ENCODE data around the gene GRB2. TPM values are rescaled to one million over a fixed set of nuclear protein-coding genes. Genes with fewer than 3 reads are reported as not detected.

The GRB2 gene
- total and polyA plus RNA-seq, 12 donors: 36.0 to 374 (median 114) TPM

DNA sequence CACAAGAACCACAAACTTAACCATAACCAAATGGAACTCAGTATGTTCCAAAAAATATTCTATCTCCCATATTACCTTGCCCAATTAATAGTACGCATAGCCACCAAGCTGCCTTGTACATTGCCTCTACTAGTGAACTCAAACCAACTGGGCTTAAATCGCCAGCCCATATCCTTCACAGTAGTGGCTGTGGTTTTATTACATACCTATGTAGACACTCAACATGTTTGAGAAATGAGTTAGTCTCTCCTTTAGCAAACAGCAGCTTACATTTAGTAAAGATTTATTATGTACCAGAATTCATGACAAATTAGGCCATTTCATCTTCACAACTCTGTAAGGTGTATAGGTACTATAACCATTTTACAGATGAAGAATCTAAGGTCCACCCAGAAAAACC is 41.4 kb downstream of the GRB2 start:
- Histone ChIP-seq H3K36me3 (replicated peaks in 1 of 2) (no peaks in the 10 kb centered on the region), H3K4me3 (no peak overlapping the region), H3K27me3 (no peaks in the 10 kb centered on the region), H3K27ac (no peak overlapping the region), H3K9me3 (replicated peaks in 1 of 3) (no peaks in the 10 kb centered on the region), H3K4me1 (replicated peaks in 1 of 2) (peaks cover 53 to 86% of the 10 kb centered on the region in 2 donors)
- no peak for TF ChIP-seq POLR2A (IDR thresholded peaks at IDR 0.05)
- TF ChIP-seq, protein P1, sequence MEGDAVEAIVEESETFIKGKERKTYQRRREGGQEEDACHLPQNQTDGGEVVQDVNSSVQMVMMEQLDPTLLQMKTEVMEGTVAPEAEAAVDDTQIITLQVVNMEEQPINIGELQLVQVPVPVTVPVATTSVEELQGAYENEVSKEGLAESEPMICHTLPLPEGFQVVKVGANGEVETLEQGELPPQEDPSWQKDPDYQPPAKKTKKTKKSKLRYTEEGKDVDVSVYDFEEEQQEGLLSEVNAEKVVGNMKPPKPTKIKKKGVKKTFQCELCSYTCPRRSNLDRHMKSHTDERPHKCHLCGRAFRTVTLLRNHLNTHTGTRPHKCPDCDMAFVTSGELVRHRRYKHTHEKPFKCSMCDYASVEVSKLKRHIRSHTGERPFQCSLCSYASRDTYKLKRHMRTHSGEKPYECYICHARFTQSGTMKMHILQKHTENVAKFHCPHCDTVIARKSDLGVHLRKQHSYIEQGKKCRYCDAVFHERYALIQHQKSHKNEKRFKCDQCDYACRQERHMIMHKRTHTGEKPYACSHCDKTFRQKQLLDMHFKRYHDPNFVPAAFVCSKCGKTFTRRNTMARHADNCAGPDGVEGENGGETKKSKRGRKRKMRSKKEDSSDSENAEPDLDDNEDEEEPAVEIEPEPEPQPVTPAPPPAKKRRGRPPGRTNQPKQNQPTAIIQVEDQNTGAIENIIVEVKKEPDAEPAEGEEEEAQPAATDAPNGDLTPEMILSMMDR (IDR thresholded peaks at IDR 0.05): no peak
- DNase-seq: no peak
- intact Hi-C loops (cut with DNase I): no loop called here
- WGBS, 4 donors: 93 to 97% (median 95%) methylated on average over 2 of the region's 2 CpGs

GRCh38 chr17:75361996-75362395 is 43.5 kb downstream of the GRB2 start:
- intact Hi-C loops (cut with DNase I): no loop called here

DNA sequence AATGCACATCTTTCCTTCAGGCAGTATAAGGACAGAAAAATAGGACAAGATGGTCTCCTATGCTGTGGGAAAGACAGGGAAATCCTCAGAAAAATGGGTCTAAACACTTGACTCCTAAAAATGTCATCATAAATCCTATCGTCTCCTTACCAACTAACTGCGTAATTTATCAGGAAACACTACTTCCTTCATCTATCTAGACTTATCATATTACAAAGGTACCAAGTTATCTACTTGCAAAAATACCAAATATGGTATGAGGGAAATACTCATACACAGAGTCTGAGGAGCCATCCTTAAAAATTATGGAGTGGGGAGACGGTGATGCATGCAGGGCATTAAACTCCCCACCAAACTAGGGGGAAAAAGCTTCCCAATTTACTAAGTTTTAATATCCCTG is 44.1 kb downstream of the GRB2 start:
- H3K4me3 ChIP-seq: no peak overlapping the region
- TF ChIP-seq POLR2A (IDR thresholded peaks at IDR 0.05): no peak
- TF ChIP-seq, protein P1 (IDR thresholded peaks at IDR 0.05): no peak
- no peaks in the 10 kb centered on the region for H3K9me3 ChIP-seq (replicated peaks in 1 of 3)
- no peaks in the 10 kb centered on the region for H3K27me3 ChIP-seq
- H3K27ac ChIP-seq: no peak overlapping the region
- peaks cover 48 to 67% of the 10 kb centered on the region in 2 donors for H3K4me1 ChIP-seq (replicated peaks in 1 of 2)
- intact Hi-C loops (cut with DNase I): no loop called here
- DNase-seq: no peak
- H3K36me3 ChIP-seq (replicated peaks in 1 of 2): no peaks in the 10 kb centered on the region
- 35 to 41% (median 39%) methylated on average over 3 of the region's 3 CpGs for WGBS, 4 donors

More at GRCh38 chr17:75361996-75362395, 43.5 kb downstream of the GRB2 start:
- Histone ChIP-seq H3K4me3 (no peak overlapping the region), H3K27me3 (no peaks in the 10 kb centered on the region), H3K9me3 (replicated peaks in 1 of 3) (no peaks in the 10 kb centered on the region), H3K27ac (no peak overlapping the region), H3K4me1 (replicated peaks in 1 of 2) (peaks cover 46 to 67% of the 10 kb centered on the region in 2 donors), H3K36me3 (replicated peaks in 1 of 2) (no peaks in the 10 kb centered on the region)
- TF ChIP-seq, protein P1 (IDR thresholded peaks at IDR 0.05): no peak
- TF ChIP-seq POLR2A (IDR thresholded peaks at IDR 0.05): no peak
- DNase-seq: no peak
- 45 to 78% (median 49%) methylated on average over 2 of the region's 2 CpGs for WGBS, 4 donors

GRCh38 chr17:75356260-75356937 is 49.1 kb downstream of the GRB2 start:
- Histone ChIP-seq H3K27ac (peak overlapping the region in 1 of 5 donors; percentile 28), H3K9me3 (replicated peaks in 1 of 3) (no peaks in the 10 kb centered on the region), H3K27me3 (no peaks in the 10 kb centered on the region), H3K4me3 (no peak overlapping the region), H3K36me3 (replicated peaks in 1 of 2) (no peaks in the 10 kb centered on the region), H3K4me1 (replicated peaks in 1 of 2) (peaks cover 34 to 38% of the 10 kb centered on the region in 2 donors)
- intact Hi-C loops (cut with DNase I): no loop called here
- DNase-seq: no peak
- 53 to 62% (median 57%) methylated on average over 7 to 9 of the region's 9 CpGs for WGBS, 4 donors
- TF ChIP-seq, protein P1 (IDR thresholded peaks at IDR 0.05): no peak
- no peak for TF ChIP-seq POLR2A (IDR thresholded peaks at IDR 0.05)
